H1 (cell line): ENCODE data around the gene RALGAPB. TPM values are rescaled to one million over a fixed set of nuclear protein-coding genes. Genes with fewer than 3 reads are reported as not detected.

Experiments used
- CHD2 ChIP-seq: IDR thresholded peaks from 2 replicates; pipeline ENCODE4 v1.6.1; 2012; ENCODE audit warnings: low read length, improper control_type of control experiment
- RFX5 ChIP-seq: IDR thresholded peaks from 2 replicates; pipeline ENCODE4 v1.6.1; 2011; ENCODE audit warnings: low read depth, low read length, improper control_type of control experiment, borderline replicate concordance
- TAF1 ChIP-seq: IDR thresholded peaks from 2 replicates; pipeline ENCODE4 v1.6.1; 2011; ENCODE audit warnings: mild to moderate bottlenecking, low read depth, low read length
- polyA plus RNA-seq, 7 experiments: library from polyadenylated mRNA; depleted of rRNA in 3 of 7; stranded (reverse) in 5 of 7; unstranded in 2 of 7; fragments of >200 nt in 5 of 7; fragments of 200-250 nt in 2 of 7; gene quantifications; 1 replicate in 5 of 7; 2 replicates in 1 of 7; 4 replicates in 1 of 7; pipeline versions ENCODE4 v1.2.1 to v1.2.3, GENCODE V29; 2011 to 2013; ENCODE audit warnings: missing spikeins in 2 of 7, mixed read lengths in 2 of 7
- total RNA-seq: library from RNA; stranded (reverse); fragmentation: NEBNext Ultra II Directional; extraction: Animal tissue kit (Norgen Biotek cat#: 25700); gene quantifications from 2 replicates; pipeline ENCODE4 v1.2.1, GENCODE V29; 2021

RALGAPB gene
- total and polyA plus RNA-seq, 2 of the 8 experiments (the other 6 are each of a cell fraction or from before 2014, with no cell fraction given), result 10.6 to 35.1 TPM

GRCh38 chr20:38601216-38602184 is 128.9 kb downstream of the RALGAPB start, which contains the start of gene ARHGAP40 (continued):
- no peak for TF ChIP-seq RFX5
- TF ChIP-seq TAF1, result no peak
- no peak for TF ChIP-seq CHD2
